ENCODE data around the gene CD109. TPM values are rescaled to one million over a fixed set of nuclear protein-coding genes. Genes with fewer than 3 reads are reported as not detected.
"Not testable (repeated sequence)": the region's sequence is repeated elsewhere in the genome, so short reads cannot be mapped to it uniquely, and the experiment has no call there.

CD109 gene
- polyA plus RNA-seq, 3 donors: 0.17 to 0.30 (median 0.20) TPM

- Histone ChIP-seq H3K9me3 (replicated peaks in 1 of 2; ENCODE audit: control insufficient read depth in 1 of 2, insufficient read depth in 1 of 2, low read length in 2 of 2) (no peaks in the 10 kb centered on the region), H3K4me3 (replicated peaks in 1 of 3; ENCODE audit: low read depth in 2 of 3, low read length in 3 of 3) (no peak overlapping the region), H3K79me2 (ENCODE audit: insufficient read depth, low read length) (no peaks in the 10 kb centered on the region), H3K36me3 (replicated peaks in 1 of 2; ENCODE audit: control insufficient read depth in 1 of 2, insufficient read depth in 2 of 2, low read length in 2 of 2) (no peaks in the 10 kb centered on the region), H3K4me2 (replicated peaks; ENCODE audit: extremely low read depth, low read length, poor library complexity, severe bottlenecking) (no peak overlapping the region), H3K27me3 (ENCODE audit: control insufficient read depth in 2 of 2, insufficient read depth in 2 of 2, low read length in 2 of 2) (no peaks in the 10 kb centered on the region), H3K9ac (ENCODE audit: insufficient read depth, low read length, poor library complexity, severe bottlenecking) (no peak overlapping the region), H2AFZ (ENCODE audit: insufficient read depth, low read depth, low read length, poor library complexity, severe bottlenecking) (no peak overlapping the region), H4K20me1 (ENCODE audit: insufficient read depth, low read length) (no peaks in the 10 kb centered on the region), H3K27ac (ENCODE audit: low read depth in 1 of 2, low read length in 2 of 2) (no peak overlapping the region), H3K4me1 (ENCODE audit: control insufficient read depth in 1 of 2, insufficient read depth in 2 of 2, low read length in 2 of 2) (no peaks in the 10 kb centered on the region)
- peaks cover 0 to 2% (median 0%) of the 10 kb centered on the region in 3 donors for H3K27me3 Mint-ChIP-seq (ENCODE audit: low read depth in 3 of 3)
- DNase-seq: no peak
- H3K9me3 Mint-ChIP-seq: peaks cover 0 to 2% (median 0%) of the 10 kb centered on the region in 7 donors
- no peak overlapping the region for H3K4me3 Mint-ChIP-seq
- no peak overlapping the region for H3K27ac Mint-ChIP-seq
- peaks cover 2 to 3% of the 10 kb centered on the region in 2 donors for H3K36me3 Mint-ChIP-seq
- intact Hi-C loops (cut with micrococcal nuclease): no loop called here
- 100% methylated on average over 1 of the region's 1 CpG for WGBS (ENCODE audit: insufficient coverage)
- H3K4me1 Mint-ChIP-seq: no peaks in the 10 kb centered on the region
- no peak for TF ChIP-seq CTCF (IDR thresholded peaks at IDR 0.05)
Measured at GRCh38 chr6:73832313-73832712, 136.3 kb downstream of the CD109 start.

GRCh38 chr6:73844696-73845095 lies 148.7 kb downstream of the CD109 start:
- intact Hi-C loops (cut with micrococcal nuclease); H3K4me2 ChIP-seq (replicated peaks; ENCODE audit: extremely low read depth, low read length, poor library complexity, severe bottlenecking); H3K27ac Mint-ChIP-seq; H2AFZ ChIP-seq (ENCODE audit: insufficient read depth, low read depth, low read length, poor library complexity, severe bottlenecking); H3K4me3 Mint-ChIP-seq; H3K4me1 Mint-ChIP-seq; H3K27me3 Mint-ChIP-seq (ENCODE audit: low read depth in 3 of 3); H3K27me3 ChIP-seq (ENCODE audit: control insufficient read depth in 2 of 2, insufficient read depth in 2 of 2, low read length in 2 of 2); H3K27ac ChIP-seq (ENCODE audit: low read depth in 1 of 2, low read length in 2 of 2); H3K9ac ChIP-seq (ENCODE audit: insufficient read depth, low read length, poor library complexity, severe bottlenecking); H4K20me1 ChIP-seq (ENCODE audit: insufficient read depth, low read length); DNase-seq; H3K4me1 ChIP-seq (ENCODE audit: control insufficient read depth in 1 of 2, insufficient read depth in 2 of 2, low read length in 2 of 2); H3K79me2 ChIP-seq (ENCODE audit: insufficient read depth, low read length); H3K36me3 ChIP-seq (replicated peaks in 1 of 2; ENCODE audit: control insufficient read depth in 1 of 2, insufficient read depth in 2 of 2, low read length in 2 of 2); H3K4me3 ChIP-seq (replicated peaks in 1 of 3; ENCODE audit: low read depth in 2 of 3, low read length in 3 of 3): not testable (repeated sequence)
- peaks cover 8 to 12% of the 10 kb centered on the region in 2 donors for H3K9me3 ChIP-seq (replicated peaks in 1 of 2; ENCODE audit: control insufficient read depth in 1 of 2, insufficient read depth in 1 of 2, low read length in 2 of 2)
- H3K36me3 Mint-ChIP-seq: peaks cover 6 to 21% of the 10 kb centered on the region in 2 donors
- H3K9me3 Mint-ChIP-seq: peaks cover 4 to 25% (median 11%) of the 10 kb centered on the region in 7 donors

- not testable (repeated sequence) for H3K4me2 ChIP-seq (replicated peaks; ENCODE audit: extremely low read depth, low read length, poor library complexity, severe bottlenecking); H3K27me3 ChIP-seq (ENCODE audit: control insufficient read depth in 2 of 2, insufficient read depth in 2 of 2, low read length in 2 of 2)
- intact Hi-C loops (cut with micrococcal nuclease): loop anchor here in 1 of 2 donors (10.0 kb wide), 2 partner anchors 96 to 1364 kb away; no protein-coding TSS in a partner anchor
Measured at GRCh38 chr6:73851048-73851447, 155.0 kb downstream of the CD109 start.

More at GRCh38 chr6:73851048-73851447, 155.0 kb downstream of the CD109 start:
- H3K4me1 ChIP-seq (ENCODE audit: control insufficient read depth in 1 of 2, insufficient read depth in 2 of 2, low read length in 2 of 2); H3K9me3 ChIP-seq (replicated peaks in 1 of 2; ENCODE audit: control insufficient read depth in 1 of 2, insufficient read depth in 1 of 2, low read length in 2 of 2); H3K27me3 Mint-ChIP-seq (ENCODE audit: low read depth in 3 of 3); H3K36me3 Mint-ChIP-seq; H3K4me1 Mint-ChIP-seq; H3K27ac Mint-ChIP-seq; H3K36me3 ChIP-seq (replicated peaks in 1 of 2; ENCODE audit: control insufficient read depth in 1 of 2, insufficient read depth in 2 of 2, low read length in 2 of 2); H3K4me3 ChIP-seq (replicated peaks in 1 of 3; ENCODE audit: low read depth in 2 of 3, low read length in 3 of 3); H3K9ac ChIP-seq (ENCODE audit: insufficient read depth, low read length, poor library complexity, severe bottlenecking); H4K20me1 ChIP-seq (ENCODE audit: insufficient read depth, low read length); H2AFZ ChIP-seq (ENCODE audit: insufficient read depth, low read depth, low read length, poor library complexity, severe bottlenecking); H3K79me2 ChIP-seq (ENCODE audit: insufficient read depth, low read length); H3K27ac ChIP-seq (ENCODE audit: low read depth in 1 of 2, low read length in 2 of 2); DNase-seq; H3K4me3 Mint-ChIP-seq: not testable (repeated sequence)
- 100% methylated on average over 2 of the region's 25 CpGs for WGBS (ENCODE audit: insufficient coverage)
- H3K9me3 Mint-ChIP-seq: peaks cover 0 to 15% (median 6%) of the 10 kb centered on the region in 7 donors

Data from CD14-positive monocyte (primary cell).